CD4-positive, alpha-beta T cell (primary cell): ENCODE data around the gene HMCN2. TPM values are rescaled to one million over a fixed set of nuclear protein-coding genes. Genes with fewer than 3 reads are reported as not detected.

Experiments used
- ATAC-seq: fragments of 200-7000 bp; cut with Tn5 transposase; one replicate; pipeline ENCODE4 v1.10.0; 2022; ENCODE audit warnings: mild to moderate bottlenecking; ENCODE audit not compliant: poor library complexity
- CTCF ChIA-PET: fragments of 350-600 bp; sonication (Branson Sonifier 250); formaldehyde crosslinking; loops from one replicate; lab custom pipeline; 2021; ENCODE audit warnings: antibody characterized with exemption, inconsistent platforms; lab: Charles Lee
- POLR2A ChIA-PET: fragments of 350-600 bp; sonication (Branson Sonifier 250); formaldehyde crosslinking; loops from one replicate; lab custom pipeline; 2021; ENCODE audit warnings: antibody characterized with exemption, inconsistent platforms; lab: Charles Lee
- DNase-seq, 14 experiments: peaks; one replicate each; pipeline ENCODE4 v3.0.0-alpha.2; 2013 to 2020; ENCODE audit warnings: mixed read lengths in 2 of 14
- H3K27ac ChIP-seq, 2 donors: one replicate each; pipeline versions ENCODE4 v1.5.1 to v1.7.0; 2013; ENCODE audit warnings: low read length in 2 of 2, low read depth in 1 of 2, mild to moderate bottlenecking in 1 of 2
- H3K27me3 ChIP-seq, 2 experiments: 1 replicate in 1 of 2; 2 replicates in 1 of 2; pipeline versions ENCODE4 v1.6.1 to v1.7.0; 2013; ENCODE audit warnings: low read length in 2 of 2, control low read depth in 1 of 2, mild to moderate bottlenecking in 1 of 2, moderate library complexity in 1 of 2; ENCODE audit not compliant: insufficient read depth in 2 of 2, control insufficient read depth in 1 of 2
- H3K36me3 ChIP-seq: one replicate; pipeline ENCODE4 v1.6.1; 2013; ENCODE audit warnings: low read length, control low read depth; ENCODE audit not compliant: insufficient read depth
- H3K4me1 ChIP-seq: one replicate; pipeline ENCODE4 v1.6.1; 2013; ENCODE audit warnings: low read length, control low read depth; ENCODE audit not compliant: insufficient read depth
- H3K4me3 ChIP-seq: one replicate; pipeline ENCODE4 v1.5.1; 2013; ENCODE audit warnings: mild to moderate bottlenecking, low read length, moderate library complexity
- H3K9me3 ChIP-seq, 2 experiments: 1 replicate in 1 of 2; 2 replicates in 1 of 2; pipeline versions ENCODE4 v1.6.1 to v1.7.0; 2013; ENCODE audit warnings: low read length in 2 of 2, mild to moderate bottlenecking in 2 of 2, control low read depth in 1 of 2, moderate library complexity in 1 of 2; ENCODE audit not compliant: control insufficient read depth in 1 of 2, insufficient read depth in 1 of 2
- H3K27ac Mint-ChIP-seq: one replicate; pipeline ENCODE4 v1.8.0; 2020; ENCODE audit warnings: mixed read lengths
- H3K27me3 Mint-ChIP-seq: one replicate; pipeline ENCODE4 v1.8.0; 2021; ENCODE audit warnings: mixed read lengths
- H3K36me3 Mint-ChIP-seq: one replicate; pipeline ENCODE4 v1.8.0; 2021; ENCODE audit warnings: low read depth, mixed read lengths
- H3K4me1 Mint-ChIP-seq: one replicate; pipeline ENCODE4 v1.8.0; 2021; ENCODE audit warnings: low read depth, mixed read lengths
- H3K4me3 Mint-ChIP-seq: one replicate; pipeline ENCODE4 v1.8.0; 2020; ENCODE audit warnings: mild to moderate bottlenecking, mixed read lengths
- H3K9me3 Mint-ChIP-seq: one replicate; pipeline ENCODE4 v1.8.0; 2020; ENCODE audit warnings: mixed read lengths
- CTCF ChIP-seq: fragments of 200-600 bp; IDR thresholded peaks from one replicate; pipeline ENCODE4 v1.8.0; 2022; ENCODE audit warnings: antibody characterized with exemption, mild to moderate bottlenecking
- intact Hi-C, 2 experiments: fragments of 100-400 bp; cut with DNase I in 1 of 2; cut with micrococcal nuclease in 1 of 2; formaldehyde crosslinking; loops; one replicate each; pipeline versions ENCODE4 v1.15.1 to v1.9.0; 2023 to 2025; cut with DNase I, micrococcal nuclease
- total RNA-seq, 174 experiments: library from RNA in 2 of 174; stranded (reverse) in 2 of 174; gene quantifications; one replicate each; pipeline ENCODE4 v1.2.3 and lab custom pipeline; 2021 to 2026

The HMCN2 gene
- total RNA-seq, 2 experiments from 2014 or later = not detected

- peaks cover 6 to 24% of the 10 kb centered on the region in 2 experiments for H3K27me3 ChIP-seq
- ATAC-seq (no peak), DNase-seq (no peak)
- Mint-ChIP-seq H3K27ac (no peak overlapping the region), H3K36me3 (no peaks in the 10 kb centered on the region), H3K4me1 (no peaks in the 10 kb centered on the region), H3K27me3 (peaks cover 48% of the 10 kb centered on the region), H3K4me3 (no peak overlapping the region), H3K9me3 (no peaks in the 10 kb centered on the region)
- intact Hi-C loops = no loop called here
- CTCF ChIA-PET = interaction anchor here (1.3 kb wide), 1 partner anchor 16 kb away, joined by 3 read pairs; no protein-coding TSS in a partner anchor
- H3K4me1 ChIP-seq = no peaks in the 10 kb centered on the region
- TF ChIP-seq CTCF = no peak
- H3K4me3 ChIP-seq = no peak overlapping the region
- POLR2A ChIA-PET = no interaction called here
- H3K36me3 ChIP-seq = no peaks in the 10 kb centered on the region
- peaks cover 0 to 6% of the 10 kb centered on the region in 2 experiments for H3K9me3 ChIP-seq
- no peak overlapping the region for H3K27ac ChIP-seq
Measured at GRCh38 chr9:130287736-130288135, 22.2 kb downstream of the HMCN2 start.

GRCh38 chr9:130288393-130288792 is 22.8 kb downstream of the HMCN2 start:
- no peak for DNase-seq

GRCh38 chr9:130288926-130289690 is 23.5 kb downstream of the HMCN2 start:
- H3K36me3 Mint-ChIP-seq = no peaks in the 10 kb centered on the region
- no peaks in the 10 kb centered on the region for H3K4me1 Mint-ChIP-seq
- Histone ChIP-seq H3K36me3 (no peaks in the 10 kb centered on the region), H3K4me1 (no peaks in the 10 kb centered on the region), H3K27ac (no peak overlapping the region), H3K9me3 (peaks cover 0 to 6% of the 10 kb centered on the region in 2 experiments), H3K27me3 (peaks cover 6 to 23% of the 10 kb centered on the region in 2 experiments), H3K4me3 (no peak overlapping the region)
- H3K4me3 Mint-ChIP-seq = no peak overlapping the region
- no peak for TF ChIP-seq CTCF
- DNase-seq (no peak), ATAC-seq (no peak)
- intact Hi-C loops = no loop called here
- POLR2A ChIA-PET = no interaction called here
- CTCF ChIA-PET = no interaction called here
- no peak overlapping the region for H3K27ac Mint-ChIP-seq
- no peaks in the 10 kb centered on the region for H3K9me3 Mint-ChIP-seq
- peaks cover 47% of the 10 kb centered on the region for H3K27me3 Mint-ChIP-seq

More at GRCh38 chr9:130288393-130288792, 22.8 kb downstream of the HMCN2 start:
- H3K4me1 Mint-ChIP-seq = no peaks in the 10 kb centered on the region
- no peaks in the 10 kb centered on the region for H3K4me1 ChIP-seq
- no peak overlapping the region for H3K4me3 Mint-ChIP-seq
- H3K9me3 ChIP-seq = peaks cover 0 to 6% of the 10 kb centered on the region in 2 experiments
- H3K4me3 ChIP-seq = no peak overlapping the region
- H3K36me3 ChIP-seq = no peaks in the 10 kb centered on the region
- no peak overlapping the region for H3K27ac ChIP-seq
- TF ChIP-seq CTCF = no peak
- H3K9me3 Mint-ChIP-seq = no peaks in the 10 kb centered on the region
- ChIA-PET CTCF (interaction anchor here (1.3 kb wide), 1 partner anchor 16 kb away, joined by 3 read pairs; no protein-coding TSS in a partner anchor), POLR2A (no interaction called here)
- peaks cover 6 to 24% of the 10 kb centered on the region in 2 experiments for H3K27me3 ChIP-seq
- intact Hi-C loops = no loop called here
- peaks cover 46% of the 10 kb centered on the region for H3K27me3 Mint-ChIP-seq
- ATAC-seq = no peak
- H3K36me3 Mint-ChIP-seq = no peaks in the 10 kb centered on the region
- no peak overlapping the region for H3K27ac Mint-ChIP-seq
